ENCODE data around the gene GABBR2.
"Not testable (repeated sequence)": the region's sequence is repeated elsewhere in the genome, so short reads cannot be mapped to it uniquely, and the experiment has no call there.

The GABBR2 gene

GRCh38 chr9:98465799-98466198 is 242.9 kb downstream of the GABBR2 start:
- CTCF ChIA-PET, result no interaction called here
- H3K27ac ChIP-seq, result no peak overlapping the region
- POLR2A ChIA-PET (ENCODE audit: low non-redundant PET), result no interaction called here
- no peak for TF ChIP-seq CTCF (conservative IDR thresholded peaks at IDR 0.05; ENCODE audit: low read depth)
- DNase-seq (ENCODE audit: low spot score), result no peak

GRCh38 chr9:98464156-98464690 is 244.5 kb downstream of the GABBR2 start:
- CTCF ChIA-PET; DNase-seq (ENCODE audit: low spot score); H3K27ac ChIP-seq; POLR2A ChIA-PET (ENCODE audit: low non-redundant PET): not testable (repeated sequence)

GRCh38 chr9:98462310-98462709 is 246.4 kb downstream of the GABBR2 start:
- no peak overlapping the region for H3K27ac ChIP-seq
- TF ChIP-seq CTCF (conservative IDR thresholded peaks at IDR 0.05; ENCODE audit: low read depth), result no peak
- CTCF ChIA-PET, result no interaction called here
- POLR2A ChIA-PET (ENCODE audit: low non-redundant PET), result no interaction called here
- no peak for DNase-seq (ENCODE audit: low spot score)

GRCh38 chr9:98460704-98461103 is 248.0 kb downstream of the GABBR2 start:
- ChIA-PET CTCF (no interaction called here), POLR2A (ENCODE audit: low non-redundant PET) (no interaction called here)
- TF ChIP-seq CTCF (conservative IDR thresholded peaks at IDR 0.05; ENCODE audit: low read depth), result no peak
- no peak for DNase-seq (ENCODE audit: low spot score)
- no peak overlapping the region for H3K27ac ChIP-seq

- no peak overlapping the region for H3K27ac ChIP-seq
- no peak for TF ChIP-seq CTCF (conservative IDR thresholded peaks at IDR 0.05; ENCODE audit: low read depth)
- no peak for DNase-seq (ENCODE audit: low spot score)
- POLR2A ChIA-PET (ENCODE audit: low non-redundant PET), result no interaction called here
- CTCF ChIA-PET, result no interaction called here
Observed at GRCh38 chr9:98457726-98458370, 250.9 kb downstream of the GABBR2 start.

GRCh38 chr9:98456156-98456613 is 252.6 kb downstream of the GABBR2 start:
- CTCF ChIA-PET, result no interaction called here
- DNase-seq (ENCODE audit: low spot score), result no peak
- no peak overlapping the region for H3K27ac ChIP-seq

More at GRCh38 chr9:98456156-98456613, 252.6 kb downstream of the GABBR2 start:
- POLR2A ChIA-PET (ENCODE audit: low non-redundant PET), result no interaction called here
- no peak for TF ChIP-seq CTCF (conservative IDR thresholded peaks at IDR 0.05; ENCODE audit: low read depth)

Measured in RWPE1 (cell line).